Stimulated activated effector memory CD8-positive, alpha-beta T cell treated with anti-CD3 and anti-CD28 coated beads, Interleukin-12 subunit alpha, Interleukin-12 subunit beta, amount 100 ng/mL, for 72 hours (primary cell): Measurements from ENCODE around the gene ZMYND19.

Experiments used
- ATAC-seq: fragments of 150-1000 bp; cut with Tn5 transposase; 2 replicates; pipeline ENCODE4 v1.10.0; 2021
- DNase-seq, 2 donors: peaks; one replicate each; pipeline ENCODE4 v3.0.0; 2021 to 2022; ENCODE audit warnings: low spot score in 2 of 2
- H3K27ac Mint-ChIP-seq: one replicate; pipeline ENCODE4 v1.8.0; 2022; ENCODE audit warnings: mild to moderate bottlenecking, mixed read lengths
- H3K36me3 Mint-ChIP-seq: one replicate; pipeline ENCODE4 v1.8.0; 2022; ENCODE audit warnings: mild to moderate bottlenecking, mixed read lengths
- H3K4me1 Mint-ChIP-seq: one replicate; pipeline ENCODE4 v1.8.0; 2022; ENCODE audit warnings: mixed read lengths
- H3K4me3 Mint-ChIP-seq: one replicate; pipeline ENCODE4 v1.8.0; 2022; ENCODE audit warnings: mild to moderate bottlenecking, mixed read lengths
- H3K9me3 Mint-ChIP-seq: one replicate; pipeline ENCODE4 v1.8.0; 2022; ENCODE audit warnings: mixed read lengths

ZMYND19 gene

GRCh38 chr9:137619240-137620047 lies 29.1 kb upstream of the ZMYND19 start:
- peak overlapping the region; percentile 85 for H3K27ac Mint-ChIP-seq
- ATAC-seq, result peak; percentile 31
- peaks cover 65% of the 10 kb centered on the region for H3K36me3 Mint-ChIP-seq

DNA sequence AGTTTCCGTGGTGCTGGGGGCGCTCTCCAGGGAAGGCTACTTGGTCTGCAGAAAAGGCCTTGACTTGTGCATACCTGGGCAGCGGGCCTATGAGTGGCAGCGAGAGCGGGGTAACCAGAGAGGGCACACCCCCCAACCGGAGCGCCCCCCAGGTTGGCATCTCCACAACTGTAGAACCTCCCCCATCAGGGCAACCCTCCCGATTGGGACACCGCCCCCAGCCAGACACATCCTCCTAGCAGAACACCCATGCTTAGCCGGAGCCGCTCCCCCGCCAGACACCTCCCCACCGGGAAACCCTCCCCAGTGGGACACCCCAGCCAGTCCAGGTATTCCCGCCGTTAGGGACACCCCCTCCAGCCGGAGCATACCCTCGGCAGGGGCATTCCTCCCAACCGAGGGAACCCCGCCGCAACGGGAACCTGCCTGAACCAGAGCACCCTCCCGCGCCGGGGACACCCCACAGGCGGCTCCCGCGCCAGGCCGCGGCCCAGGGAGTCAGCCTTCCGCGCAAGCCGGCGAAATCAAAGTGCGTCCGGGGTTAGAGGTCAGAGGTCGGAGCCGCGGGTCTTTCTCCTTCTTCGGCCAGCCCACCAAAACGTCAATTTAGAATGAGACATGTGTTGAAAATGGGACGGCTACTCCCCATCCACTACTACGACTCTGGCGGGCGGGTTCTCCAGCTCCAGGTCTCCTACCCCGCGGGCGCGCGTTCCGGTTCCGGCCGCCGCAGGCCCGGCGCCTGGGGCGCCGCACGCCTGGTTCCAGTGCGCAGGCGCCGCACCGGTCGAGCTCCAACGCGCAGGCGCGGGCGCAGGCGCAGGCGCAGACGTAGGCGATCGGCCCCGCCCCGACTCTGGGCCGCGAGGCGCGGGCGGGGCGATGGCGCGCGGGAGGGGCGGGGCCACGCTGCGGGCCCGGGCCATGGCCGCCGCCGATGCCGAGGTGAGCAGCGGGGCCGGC lies 28.1 kb upstream of the ZMYND19 start, which contains the start of gene EHMT1:
TSS of gene EHMT1 (plus strand) at position 901 of the 963 bp plus-strand sequence. CDS start at position 925, 24 bp downstream.
- ATAC-seq (peak; percentile 84), DNase-seq (peak; percentile 97 to 99)
- Mint-ChIP-seq H3K9me3 (no peaks in the 10 kb centered on the region), H3K36me3 (peaks cover 59% of the 10 kb centered on the region), H3K27ac (peak within 1 kb of the TSS; percentile 85), H3K4me3 (peak within 1 kb of the TSS; percentile 79), H3K4me1 (peaks cover 32% of the 10 kb centered on the region)

More at GRCh38 chr9:137619240-137620047, 29.1 kb upstream of the ZMYND19 start:
- no peaks in the 10 kb centered on the region for H3K9me3 Mint-ChIP-seq
- peak in 1 of 2 donors; percentile 71 for DNase-seq
- H3K4me1 Mint-ChIP-seq, result peaks cover 32% of the 10 kb centered on the region
- H3K4me3 Mint-ChIP-seq, result peak overlapping the region; percentile 79

GRCh38 chr9:137615387-137615871 lies 25.1 kb upstream of the ZMYND19 start:
- Mint-ChIP-seq H3K36me3 (peaks cover 49% of the 10 kb centered on the region), H3K4me3 (no peak overlapping the region), H3K27ac (no peak overlapping the region), H3K9me3 (no peaks in the 10 kb centered on the region), H3K4me1 (peaks cover 46% of the 10 kb centered on the region)
- DNase-seq (no peak), ATAC-seq (no peak)

- Mint-ChIP-seq H3K4me3 (no peak overlapping the region), H3K9me3 (no peaks in the 10 kb centered on the region), H3K4me1 (peaks cover 39% of the 10 kb centered on the region), H3K36me3 (peaks cover 48% of the 10 kb centered on the region), H3K27ac (peak overlapping the region; percentile 34)
- no peak for DNase-seq
- ATAC-seq, result no peak
Measured at GRCh38 chr9:137614631-137615386, 24.5 kb upstream of the ZMYND19 start.

- DNase-seq (no peak), ATAC-seq (no peak)
- H3K36me3 Mint-ChIP-seq, result peaks cover 40% of the 10 kb centered on the region
- H3K27ac Mint-ChIP-seq, result peak overlapping the region; percentile 69
- H3K4me1 Mint-ChIP-seq, result peaks cover 35% of the 10 kb centered on the region
- no peaks in the 10 kb centered on the region for H3K9me3 Mint-ChIP-seq
- no peak overlapping the region for H3K4me3 Mint-ChIP-seq
Measured at GRCh38 chr9:137613738-137614523, 23.6 kb upstream of the ZMYND19 start.

GRCh38 chr9:137613259-137613658 lies 22.9 kb upstream of the ZMYND19 start:
- Mint-ChIP-seq H3K4me3 (no peak overlapping the region), H3K27ac (peak overlapping the region; percentile 69), H3K9me3 (no peaks in the 10 kb centered on the region), H3K4me1 (peaks cover 35% of the 10 kb centered on the region), H3K36me3 (peaks cover 35% of the 10 kb centered on the region)
- no peak for DNase-seq
- no peak for ATAC-seq

- DNase-seq (no peak), ATAC-seq (no peak)
- Mint-ChIP-seq H3K9me3 (no peaks in the 10 kb centered on the region), H3K36me3 (peaks cover 30% of the 10 kb centered on the region), H3K27ac (peak overlapping the region; percentile 69), H3K4me3 (no peak overlapping the region), H3K4me1 (peaks cover 31% of the 10 kb centered on the region)
Measured at GRCh38 chr9:137612741-137613142, 22.4 kb upstream of the ZMYND19 start.

DNA sequence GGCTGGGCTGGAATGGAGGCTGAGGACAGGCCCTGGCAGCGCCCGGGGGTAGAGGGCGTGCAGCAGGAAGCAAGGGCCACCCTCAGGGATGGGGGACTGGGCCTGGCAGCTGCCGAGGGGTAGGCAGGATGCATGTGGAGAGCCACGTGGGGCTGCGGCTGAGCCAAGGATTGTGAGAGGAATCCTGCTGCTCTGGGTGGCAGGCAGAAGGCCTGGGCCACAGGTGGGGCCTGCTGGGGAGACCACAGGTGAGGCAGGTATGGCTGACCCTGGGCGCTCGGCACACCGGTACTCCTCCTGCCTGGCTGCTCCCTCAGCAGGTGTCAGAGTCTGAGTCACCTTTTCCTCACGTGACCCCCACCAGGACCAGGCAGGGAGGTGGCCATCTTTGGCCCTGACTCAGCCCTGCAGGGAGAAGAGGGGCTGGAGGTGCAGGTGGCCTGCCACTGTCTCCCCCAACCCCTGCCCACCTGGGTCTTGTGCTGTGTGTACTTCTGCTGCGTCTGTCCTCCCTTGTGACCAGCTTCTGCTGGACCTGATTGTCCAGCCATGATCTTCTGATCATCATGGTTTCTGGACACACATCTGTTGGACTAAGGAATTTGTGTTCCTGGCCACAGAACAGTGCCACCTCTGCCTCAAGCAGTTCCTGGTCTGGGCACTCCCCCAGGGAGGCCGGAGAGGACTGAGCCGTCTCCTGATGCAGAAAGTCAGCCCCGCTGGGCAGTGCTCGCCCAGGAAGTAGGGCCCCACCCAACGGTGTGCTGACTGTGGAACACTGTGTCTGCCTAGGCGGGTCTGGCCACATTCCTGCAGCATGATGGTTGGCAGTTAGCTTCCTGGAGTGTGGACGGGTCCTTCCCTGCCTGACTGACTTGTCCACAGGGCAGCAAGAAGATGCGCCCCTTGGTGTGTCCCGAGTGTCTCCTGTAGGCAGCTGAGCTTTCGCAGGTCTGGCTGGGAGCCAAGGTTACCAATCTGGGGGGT lies 21.6 kb upstream of the ZMYND19 start:
- Mint-ChIP-seq H3K36me3 (peaks cover 22% of the 10 kb centered on the region), H3K4me3 (no peak overlapping the region), H3K4me1 (peaks cover 31% of the 10 kb centered on the region), H3K9me3 (no peaks in the 10 kb centered on the region), H3K27ac (peak overlapping the region; percentile 85)
- DNase-seq (no peak), ATAC-seq (peak; percentile 75)

DNA sequence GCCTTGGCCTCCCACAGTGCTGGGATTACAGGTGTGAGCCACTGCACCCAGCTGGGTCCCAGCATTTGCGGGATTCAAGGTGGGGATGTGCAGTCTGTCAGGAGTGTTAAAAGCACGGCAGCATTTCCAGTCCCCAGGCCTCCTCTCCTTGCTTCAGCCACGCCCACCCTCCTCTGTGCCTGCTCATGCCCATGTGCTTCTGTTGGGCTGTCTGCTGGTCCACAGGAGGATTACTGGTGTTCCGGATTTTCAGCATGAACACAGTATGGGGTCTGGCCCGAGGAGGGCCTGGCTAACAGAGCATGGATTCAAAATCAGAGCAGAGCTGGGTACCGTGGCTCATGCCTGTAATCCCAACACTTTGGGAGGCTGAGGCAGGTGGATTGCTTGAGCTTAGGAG lies 20.6 kb upstream of the ZMYND19 start:
- no peaks in the 10 kb centered on the region for H3K9me3 Mint-ChIP-seq
- DNase-seq (no peak), ATAC-seq (no peak)
- peak overlapping the region; percentile 85 for H3K27ac Mint-ChIP-seq
- H3K36me3 Mint-ChIP-seq, result peaks cover 15% of the 10 kb centered on the region
- H3K4me3 Mint-ChIP-seq, result no peak overlapping the region
- peaks cover 37% of the 10 kb centered on the region for H3K4me1 Mint-ChIP-seq

DNA sequence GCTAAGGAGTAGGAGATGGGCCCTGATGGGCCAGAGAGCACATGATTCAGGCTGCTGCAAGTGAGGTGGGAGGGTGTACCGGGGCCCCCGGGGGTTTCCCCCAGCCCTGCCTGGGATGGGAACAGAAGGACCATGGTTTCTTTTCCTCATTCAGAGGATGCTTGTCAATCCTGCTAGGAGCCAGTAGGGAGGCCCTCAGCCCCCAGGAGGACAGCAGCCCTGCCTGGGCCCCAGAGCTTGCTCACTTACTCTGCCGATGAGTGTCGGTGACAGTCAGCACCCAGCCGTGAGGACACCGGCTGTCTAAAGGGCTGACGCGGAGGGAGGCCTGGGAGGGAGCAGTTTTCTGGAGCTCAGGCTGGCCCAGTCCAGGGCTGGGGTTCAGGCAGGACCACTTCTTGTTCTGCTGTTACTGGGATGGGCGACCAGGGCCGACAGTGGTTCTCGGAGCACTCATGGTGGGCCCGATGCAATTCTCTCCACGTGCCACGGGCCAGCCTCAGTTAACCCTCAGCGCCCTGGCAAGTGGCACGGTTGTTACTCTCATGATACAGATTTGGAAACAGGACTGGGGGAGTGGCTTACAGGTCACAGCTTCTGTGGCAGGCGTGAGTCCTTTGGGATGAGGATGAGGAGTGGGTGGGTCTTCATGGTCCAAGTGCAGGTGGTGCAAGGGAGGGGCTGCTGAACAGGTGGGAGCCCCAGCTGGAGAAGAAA lies 17.0 kb upstream of the ZMYND19 start:
- H3K27ac Mint-ChIP-seq, result peak overlapping the region; percentile 14
- H3K4me3 Mint-ChIP-seq, result peak overlapping the region; percentile 73
- H3K9me3 Mint-ChIP-seq, result no peaks in the 10 kb centered on the region
- no peak for ATAC-seq
- peaks cover 4% of the 10 kb centered on the region for H3K36me3 Mint-ChIP-seq
- DNase-seq, result no peak
- peaks cover 38% of the 10 kb centered on the region for H3K4me1 Mint-ChIP-seq

GRCh38 chr9:137606734-137607138 lies 16.4 kb upstream of the ZMYND19 start:
- no peak for DNase-seq
- H3K4me3 Mint-ChIP-seq, result peak overlapping the region; percentile 73
- H3K27ac Mint-ChIP-seq, result peak overlapping the region; percentile 14
- H3K9me3 Mint-ChIP-seq, result no peaks in the 10 kb centered on the region
- ATAC-seq, result no peak
- H3K4me1 Mint-ChIP-seq, result peaks cover 32% of the 10 kb centered on the region
- H3K36me3 Mint-ChIP-seq, result peaks cover 4% of the 10 kb centered on the region

DNA sequence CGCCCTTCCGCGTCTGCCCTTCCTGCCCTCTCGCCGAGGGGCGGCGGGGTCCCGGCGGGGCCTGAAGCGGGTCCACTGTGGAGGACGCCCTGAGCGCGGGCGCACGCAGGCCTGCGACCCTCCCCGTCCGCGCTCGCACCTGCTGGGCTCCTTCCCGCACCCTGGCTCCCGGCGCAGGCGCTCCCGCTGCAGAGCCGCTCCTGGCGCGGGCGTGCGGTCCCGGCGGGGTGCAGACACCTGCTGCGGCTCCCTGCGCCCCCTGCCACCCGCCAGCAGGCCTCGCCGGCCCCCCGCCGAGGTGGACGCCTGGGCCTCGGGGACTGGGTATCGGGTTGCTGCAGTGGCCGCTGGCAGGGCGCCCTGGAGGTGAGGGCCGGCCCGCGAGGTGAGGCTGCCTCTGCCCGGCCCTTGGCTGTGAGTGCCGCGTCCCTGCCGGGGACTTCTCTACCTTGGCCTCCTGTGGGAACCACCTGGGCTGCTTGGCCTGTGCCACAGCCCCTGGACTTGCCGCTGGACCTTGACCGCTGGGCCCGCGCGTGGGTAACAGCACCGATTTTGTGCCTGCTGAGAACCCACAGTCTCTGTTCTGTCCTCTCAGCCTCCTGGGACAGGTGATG lies 15.8 kb upstream of the ZMYND19 start:
- ATAC-seq (no peak), DNase-seq (peak in 1 of 2 donors; percentile 27)
- H3K36me3 Mint-ChIP-seq, result peaks cover 4% of the 10 kb centered on the region
- H3K4me1 Mint-ChIP-seq, result peaks cover 26% of the 10 kb centered on the region
- H3K4me3 Mint-ChIP-seq, result peak overlapping the region; percentile 73
- H3K27ac Mint-ChIP-seq, result no peak overlapping the region
- no peaks in the 10 kb centered on the region for H3K9me3 Mint-ChIP-seq
